ENCODE data around the gene TSPAN17.
"Not testable (repeated sequence)": the region's sequence is repeated elsewhere in the genome, so short reads cannot be mapped to it uniquely, and the experiment has no call there.

The TSPAN17 gene
- total RNA-seq = 26.9 to 79.9 (median 48.1) reads per million in 9 experiments

GRCh38 chr5:176647030-176647842 is at the start of gene TSPAN17:
Gene TSPAN17, plus strand, starts transcription at chr5:176647484. Its CDS starts 132 bp downstream, at chr5:176647616.
- peak; percentile 83 for ATAC-seq (replicated peaks)
- Mint-ChIP-seq H3K27ac (peak within 1 kb of the TSS; percentile 87 to 90), H3K27me3 (no peaks in the 10 kb centered on the region), H3K4me1 (ENCODE audit: low read depth in 2 of 2) (peaks cover 51% of the 10 kb centered on the region in 2 donors), H3K36me3 (ENCODE audit: insufficient read depth) (peaks cover 14% of the 10 kb centered on the region), H3K4me3 (peak within 1 kb of the TSS; percentile 82 to 91), H3K9me3 (no peaks in the 10 kb centered on the region)
- DNase-seq = peak; percentile 97 to 99 (median 98)

- not testable (repeated sequence) for DNase-seq; H3K9me3 Mint-ChIP-seq; H3K27ac Mint-ChIP-seq; H3K27me3 Mint-ChIP-seq; H3K4me3 Mint-ChIP-seq; ATAC-seq (replicated peaks); H3K4me1 Mint-ChIP-seq (ENCODE audit: low read depth in 2 of 2); H3K36me3 Mint-ChIP-seq (ENCODE audit: insufficient read depth)
Observed at GRCh38 chr5:176599749-176600430, 47.4 kb upstream of the TSPAN17 start.

GRCh38 chr5:176601901-176602482 is 45.3 kb upstream of the TSPAN17 start:
- no peaks in the 10 kb centered on the region for H3K9me3 Mint-ChIP-seq
- no peak for DNase-seq
- no peaks in the 10 kb centered on the region for H3K4me1 Mint-ChIP-seq (ENCODE audit: low read depth in 2 of 2)
- no peak overlapping the region for H3K4me3 Mint-ChIP-seq
- no peak for ATAC-seq (replicated peaks)
- no peak overlapping the region for H3K27ac Mint-ChIP-seq
- peaks cover 2% of the 10 kb centered on the region for H3K36me3 Mint-ChIP-seq (ENCODE audit: insufficient read depth)
- H3K27me3 Mint-ChIP-seq = no peaks in the 10 kb centered on the region

- Mint-ChIP-seq H3K27me3 (no peaks in the 10 kb centered on the region), H3K4me3 (no peak overlapping the region), H3K9me3 (no peaks in the 10 kb centered on the region), H3K27ac (no peak overlapping the region), H3K36me3 (ENCODE audit: insufficient read depth) (peaks cover 8% of the 10 kb centered on the region), H3K4me1 (ENCODE audit: low read depth in 2 of 2) (no peaks in the 10 kb centered on the region)
- ATAC-seq (replicated peaks) = no peak
- DNase-seq = no peak
Observed at GRCh38 chr5:176603091-176603490, 44.2 kb upstream of the TSPAN17 start.

GRCh38 chr5:176606032-176606431 is 41.3 kb upstream of the TSPAN17 start:
- DNase-seq (no peak), ATAC-seq (replicated peaks) (no peak)
- no peak overlapping the region for H3K4me3 Mint-ChIP-seq
- H3K36me3 Mint-ChIP-seq (ENCODE audit: insufficient read depth) = peaks cover 21% of the 10 kb centered on the region
- no peaks in the 10 kb centered on the region for H3K9me3 Mint-ChIP-seq
- H3K27me3 Mint-ChIP-seq = peaks cover 0 to 7% of the 10 kb centered on the region in 2 donors
- H3K4me1 Mint-ChIP-seq (ENCODE audit: low read depth in 2 of 2) = peaks cover 8% of the 10 kb centered on the region in 2 donors
- H3K27ac Mint-ChIP-seq = no peak overlapping the region

- Mint-ChIP-seq H3K36me3 (ENCODE audit: insufficient read depth) (peaks cover 21% of the 10 kb centered on the region), H3K9me3 (no peaks in the 10 kb centered on the region), H3K27me3 (peaks cover 8 to 13% of the 10 kb centered on the region in 2 donors), H3K4me3 (no peak overlapping the region), H3K4me1 (ENCODE audit: low read depth in 2 of 2) (peaks cover 10 to 13% of the 10 kb centered on the region in 2 donors), H3K27ac (no peak overlapping the region)
- ATAC-seq (replicated peaks) (no peak), DNase-seq (no peak)
Observed at GRCh38 chr5:176606875-176607274, 40.4 kb upstream of the TSPAN17 start.

- peaks cover 20 to 22% of the 10 kb centered on the region in 2 donors for H3K27me3 Mint-ChIP-seq
- no peak for DNase-seq
- H3K4me1 Mint-ChIP-seq (ENCODE audit: low read depth in 2 of 2) = peaks cover 10 to 13% of the 10 kb centered on the region in 2 donors
- H3K27ac Mint-ChIP-seq = no peak overlapping the region
- peaks cover 21% of the 10 kb centered on the region for H3K36me3 Mint-ChIP-seq (ENCODE audit: insufficient read depth)
- ATAC-seq (replicated peaks) = no peak
- H3K9me3 Mint-ChIP-seq = no peaks in the 10 kb centered on the region
- peak overlapping the region; percentile 82 to 91 for H3K4me3 Mint-ChIP-seq
Observed at GRCh38 chr5:176608142-176608705, 39.1 kb upstream of the TSPAN17 start.

GRCh38 chr5:176608937-176609723 is 38.2 kb upstream of the TSPAN17 start:
- Mint-ChIP-seq H3K4me3 (peak overlapping the region; percentile 82 to 91), H3K27me3 (peaks cover 20 to 22% of the 10 kb centered on the region in 2 donors), H3K36me3 (ENCODE audit: insufficient read depth) (peaks cover 21% of the 10 kb centered on the region), H3K27ac (peak overlapping the region in 1 of 2 donors; percentile 76), H3K9me3 (no peaks in the 10 kb centered on the region), H3K4me1 (ENCODE audit: low read depth in 2 of 2) (peaks cover 10 to 13% of the 10 kb centered on the region in 2 donors)
- ATAC-seq (replicated peaks) (peak; percentile 16), DNase-seq (no peak)

- H3K27ac Mint-ChIP-seq = peak within 1 kb of the TSS in 1 of 2 donors; percentile 76
- peaks cover 22 to 24% of the 10 kb centered on the region in 2 donors for H3K27me3 Mint-ChIP-seq
Observed at GRCh38 chr5:176609724-176610434, 37.4 kb upstream of the TSPAN17 start, which contains the start of gene GPRIN1. Gene GPRIN1, minus strand, starts transcription at chr5:176610156. Its CDS starts 10,322 bp downstream, at chr5:176599834.

GRCh38 chr5:176610435-176610773 is 36.9 kb upstream of the TSPAN17 start:
- no peak overlapping the region for H3K27ac Mint-ChIP-seq
- peak overlapping the region; percentile 77 to 78 for H3K4me3 Mint-ChIP-seq
- peaks cover 23 to 30% of the 10 kb centered on the region in 2 donors for H3K27me3 Mint-ChIP-seq
- DNase-seq (no peak), ATAC-seq (replicated peaks) (no peak)
- H3K9me3 Mint-ChIP-seq = no peaks in the 10 kb centered on the region
- peaks cover 21% of the 10 kb centered on the region for H3K36me3 Mint-ChIP-seq (ENCODE audit: insufficient read depth)
- H3K4me1 Mint-ChIP-seq (ENCODE audit: low read depth in 2 of 2) = peaks cover 10 to 13% of the 10 kb centered on the region in 2 donors

More at GRCh38 chr5:176609724-176610434, 37.4 kb upstream of the TSPAN17 start, which contains the start of gene GPRIN1:
- H3K9me3 Mint-ChIP-seq = no peaks in the 10 kb centered on the region
- peak; percentile 76 for ATAC-seq (replicated peaks)
- DNase-seq = peak; percentile 25 to 39 (median 30)
- H3K4me3 Mint-ChIP-seq = peak within 1 kb of the TSS; percentile 82 to 91
- H3K4me1 Mint-ChIP-seq (ENCODE audit: low read depth in 2 of 2) = peaks cover 10 to 13% of the 10 kb centered on the region in 2 donors
- peaks cover 21% of the 10 kb centered on the region for H3K36me3 Mint-ChIP-seq (ENCODE audit: insufficient read depth)

GRCh38 chr5:176611435-176611834 is 35.8 kb upstream of the TSPAN17 start:
- ATAC-seq (replicated peaks) = no peak
- Mint-ChIP-seq H3K36me3 (ENCODE audit: insufficient read depth) (peaks cover 21% of the 10 kb centered on the region), H3K9me3 (no peaks in the 10 kb centered on the region), H3K4me3 (no peak overlapping the region), H3K27ac (no peak overlapping the region), H3K27me3 (peaks cover 33 to 40% of the 10 kb centered on the region in 2 donors), H3K4me1 (ENCODE audit: low read depth in 2 of 2) (peaks cover 10 to 13% of the 10 kb centered on the region in 2 donors)
- peak; percentile 38 to 47 (median 39) for DNase-seq

- H3K27me3 Mint-ChIP-seq = peaks cover 39 to 46% of the 10 kb centered on the region in 2 donors
Observed at GRCh38 chr5:176612008-176612407, 35.3 kb upstream of the TSPAN17 start.

More at GRCh38 chr5:176612008-176612407, 35.3 kb upstream of the TSPAN17 start:
- DNase-seq (no peak), ATAC-seq (replicated peaks) (no peak)
- H3K4me3 Mint-ChIP-seq = no peak overlapping the region
- peaks cover 19% of the 10 kb centered on the region for H3K36me3 Mint-ChIP-seq (ENCODE audit: insufficient read depth)
- no peaks in the 10 kb centered on the region for H3K9me3 Mint-ChIP-seq
- peaks cover 10 to 13% of the 10 kb centered on the region in 2 donors for H3K4me1 Mint-ChIP-seq (ENCODE audit: low read depth in 2 of 2)
- H3K27ac Mint-ChIP-seq = no peak overlapping the region

All from effector memory CD8-positive, alpha-beta T cell (primary cell).